ENCODE data around the gene TAS2R42. TPM values are rescaled to one million over a fixed set of nuclear protein-coding genes. Genes with fewer than 3 reads are reported as not detected.

TAS2R42 gene
- total RNA-seq, 2 experiments from 2014 or later = not detected

- intact Hi-C loops (cut with micrococcal nuclease) = no loop called here
- Mint-ChIP-seq H3K27ac (no peak overlapping the region), H3K4me3 (no peak overlapping the region), H3K4me1 (ENCODE audit: low read depth) (peaks cover 35% of the 10 kb centered on the region), H3K9me3 (no peaks in the 10 kb centered on the region), H3K36me3 (peaks cover 14% of the 10 kb centered on the region), H3K27me3 (no peaks in the 10 kb centered on the region)
- ChIA-PET CTCF (no interaction called here), POLR2A (no interaction called here)
- no peak for DNase-seq
These were observed 50.7 kb downstream of the TAS2R42 start for GRCh38 chr12:11136075-11136474.

Other genes with a start within 250 kb of the TAS2R42 start
- gene TAS2R14, start 247.7 kb downstream of the TAS2R42 start, total RNA-seq = 1 to 10 TPM in 1 of 2 experiments, under 1 TPM in 1; 0.62 to 1.2 TPM
- not detected for gene TAS2R50, start 200.0 kb downstream of the TAS2R42 start, total RNA-seq
- gene TAS2R20, start 188.6 kb downstream of the TAS2R42 start, total RNA-seq = under 1 TPM; 0.36 to 0.97 TPM
- gene TAS2R19, start 164.3 kb downstream of the TAS2R42 start, total RNA-seq = under 1 TPM; 0.92 to 0.93 TPM
- 1 to 10 TPM; 1.1 TPM for gene TAS2R31, start 155.5 kb downstream of the TAS2R42 start, total RNA-seq
- under 1 TPM; 0.41 to 0.55 TPM for gene TAS2R46, start 124.6 kb downstream of the TAS2R42 start, total RNA-seq
- gene TAS2R43, start 94.6 kb downstream of the TAS2R42 start, total RNA-seq = under 1 TPM in 1 of 2 experiments, not detected in 1; 0.21 TPM
- under 1 TPM; 0.87 to 0.95 TPM for gene TAS2R30, start 52.3 kb downstream of the TAS2R42 start, total RNA-seq
- gene SMIM10L1, start 15.7 kb downstream of the TAS2R42 start, total RNA-seq = 1 to 10 TPM; 5.9 to 6.5 TPM
- gene PRB3, start 82.8 kb upstream of the TAS2R42 start, total RNA-seq = not detected
- gene PRB4, start 123.5 kb upstream of the TAS2R42 start, total RNA-seq = not detected
- gene PRB2, start 208.6 kb upstream of the TAS2R42 start, total RNA-seq = not detected